ENCODE data around the gene GKN1.

Gene GKN1

GRCh38 chr2:68974946-68975665 lies 670 bp downstream of the GKN1 start:
- TF ChIP-seq, protein P1, sequence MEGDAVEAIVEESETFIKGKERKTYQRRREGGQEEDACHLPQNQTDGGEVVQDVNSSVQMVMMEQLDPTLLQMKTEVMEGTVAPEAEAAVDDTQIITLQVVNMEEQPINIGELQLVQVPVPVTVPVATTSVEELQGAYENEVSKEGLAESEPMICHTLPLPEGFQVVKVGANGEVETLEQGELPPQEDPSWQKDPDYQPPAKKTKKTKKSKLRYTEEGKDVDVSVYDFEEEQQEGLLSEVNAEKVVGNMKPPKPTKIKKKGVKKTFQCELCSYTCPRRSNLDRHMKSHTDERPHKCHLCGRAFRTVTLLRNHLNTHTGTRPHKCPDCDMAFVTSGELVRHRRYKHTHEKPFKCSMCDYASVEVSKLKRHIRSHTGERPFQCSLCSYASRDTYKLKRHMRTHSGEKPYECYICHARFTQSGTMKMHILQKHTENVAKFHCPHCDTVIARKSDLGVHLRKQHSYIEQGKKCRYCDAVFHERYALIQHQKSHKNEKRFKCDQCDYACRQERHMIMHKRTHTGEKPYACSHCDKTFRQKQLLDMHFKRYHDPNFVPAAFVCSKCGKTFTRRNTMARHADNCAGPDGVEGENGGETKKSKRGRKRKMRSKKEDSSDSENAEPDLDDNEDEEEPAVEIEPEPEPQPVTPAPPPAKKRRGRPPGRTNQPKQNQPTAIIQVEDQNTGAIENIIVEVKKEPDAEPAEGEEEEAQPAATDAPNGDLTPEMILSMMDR (IDR thresholded peaks at IDR 0.05; ENCODE audit: low read depth, low read length) = no peak
- no peak overlapping the region for H3K4me3 ChIP-seq (ENCODE audit: low read depth, low read length)

GRCh38 chr2:68975844-68976243 lies 1.4 kb downstream of the GKN1 start:
- H3K4me3 ChIP-seq (ENCODE audit: low read depth, low read length) = no peak overlapping the region
- TF ChIP-seq, protein P1 (IDR thresholded peaks at IDR 0.05; ENCODE audit: low read depth, low read length) = no peak

- TF ChIP-seq, protein P1 (IDR thresholded peaks at IDR 0.05; ENCODE audit: low read depth, low read length) = no peak
- no peak overlapping the region for H3K4me3 ChIP-seq (ENCODE audit: low read depth, low read length)
Observed at GRCh38 chr2:68977453-68977852, 3.0 kb downstream of the GKN1 start.

- H3K4me3 ChIP-seq (ENCODE audit: low read depth, low read length) = no peak overlapping the region
- TF ChIP-seq, protein P1 (IDR thresholded peaks at IDR 0.05; ENCODE audit: low read depth, low read length) = no peak
Observed at GRCh38 chr2:68978098-68978497, 3.7 kb downstream of the GKN1 start.

GRCh38 chr2:68980956-68981355 lies 6.5 kb downstream of the GKN1 start:
- H3K4me3 ChIP-seq (ENCODE audit: low read depth, low read length) = no peak overlapping the region
- TF ChIP-seq, protein P1 (IDR thresholded peaks at IDR 0.05; ENCODE audit: low read depth, low read length) = no peak

GRCh38 chr2:68987021-68987503 lies 12.6 kb downstream of the GKN1 start:
- TF ChIP-seq, protein P1 (IDR thresholded peaks at IDR 0.05; ENCODE audit: low read depth, low read length) = no peak

DNA sequence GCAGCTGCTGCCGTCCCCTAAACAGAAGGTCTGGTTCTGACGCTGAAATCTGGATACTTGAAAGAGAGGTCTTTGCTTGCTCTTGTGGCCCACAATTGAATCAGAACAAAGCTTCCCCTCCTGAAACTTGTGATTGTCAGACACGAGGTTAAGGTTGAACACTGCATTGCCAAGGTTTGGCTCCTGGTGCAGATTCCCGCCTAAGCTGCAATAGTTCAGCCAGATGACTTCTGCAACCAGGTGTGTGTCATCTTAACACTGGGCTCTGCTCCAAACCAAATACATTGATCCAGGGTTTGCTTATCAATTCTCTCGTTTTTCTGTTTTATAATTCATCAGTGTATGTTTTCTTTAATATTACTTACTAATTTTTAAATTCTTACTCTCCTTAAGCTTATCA lies 14.6 kb downstream of the GKN1 start:
- no peak overlapping the region for H3K4me3 ChIP-seq (ENCODE audit: low read depth, low read length)
- TF ChIP-seq, protein P1 (IDR thresholded peaks at IDR 0.05; ENCODE audit: low read depth, low read length) = no peak

More at GRCh38 chr2:68987021-68987503, 12.6 kb downstream of the GKN1 start:
- H3K4me3 ChIP-seq (ENCODE audit: low read depth, low read length) = no peak overlapping the region
